NCI-H1930 (cell line): ENCODE measurements around the gene CLMN.

Experiments
- DNase-seq, 2 experiments: peaks; one replicate each; lab custom pipeline; 2025; lab: John Stamatoyannopoulos, UW

CLMN gene

GRCh38 chr14:95321693-95322455 lies 2.2 kb upstream of the CLMN start:
- no peak for DNase-seq

DNA sequence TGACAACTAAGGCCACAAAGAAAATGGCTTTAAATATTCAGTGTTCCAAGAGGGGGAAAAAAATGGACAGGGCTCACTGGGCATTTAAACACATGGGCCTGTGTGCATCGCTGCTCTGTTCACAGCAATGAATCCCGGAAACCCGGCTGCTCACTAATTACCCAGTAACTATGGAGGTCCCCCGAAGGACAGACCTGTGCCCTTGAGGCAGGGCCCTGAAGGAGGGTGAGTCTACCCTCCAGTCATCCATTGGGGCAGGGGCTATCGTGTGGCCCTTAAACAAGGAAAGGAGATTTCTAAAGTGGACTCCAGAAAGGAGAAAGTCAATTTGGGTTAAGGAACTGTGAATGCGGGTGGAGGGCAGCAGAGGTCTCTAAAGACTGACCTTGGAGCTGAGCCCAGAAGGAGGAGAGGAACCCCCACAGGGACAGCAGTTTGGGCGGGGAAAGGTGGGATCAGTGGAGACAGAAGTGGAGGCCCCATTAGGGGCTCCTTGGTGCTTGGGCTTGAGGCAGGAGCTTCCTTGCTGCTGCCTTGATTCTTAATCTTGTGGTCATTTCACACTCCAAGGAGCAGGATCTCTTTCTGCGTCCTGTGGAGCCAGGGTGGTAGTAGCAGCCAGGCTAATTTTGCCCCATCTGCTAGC lies 1.4 kb upstream of the CLMN start:
- DNase-seq, result no peak

- no peak for DNase-seq
Measured at GRCh38 chr14:95320078-95320895, 579 bp upstream of the CLMN start.

GRCh38 chr14:95318399-95319311 lies 1.1 kb downstream of the CLMN start:
- DNase-seq, result no peak

- no peak for DNase-seq
Measured at GRCh38 chr14:95317817-95318343, 1.8 kb downstream of the CLMN start.

DNA sequence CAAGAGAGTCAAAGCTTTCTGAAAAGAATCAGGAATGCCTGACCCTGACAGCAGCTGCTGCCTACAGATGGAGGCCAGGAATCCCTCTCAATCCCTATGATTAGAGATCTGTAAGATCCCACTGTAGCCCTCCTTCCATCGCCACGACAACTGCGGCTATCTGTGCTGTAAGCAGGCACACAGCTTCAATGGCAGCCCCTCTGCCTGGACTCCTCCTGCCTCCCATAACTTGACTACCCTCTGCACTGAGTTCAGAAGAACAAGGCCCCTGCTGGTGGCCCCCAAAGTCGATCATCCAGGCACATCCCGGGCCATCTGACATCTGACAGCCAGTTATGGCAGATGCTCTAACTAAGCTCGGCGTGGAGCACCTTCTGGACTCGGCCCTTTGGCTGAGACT lies 2.9 kb downstream of the CLMN start:
- DNase-seq, result no peak

- no peak for DNase-seq
Measured at GRCh38 chr14:95315579-95315978, 4.1 kb downstream of the CLMN start.

DNA sequence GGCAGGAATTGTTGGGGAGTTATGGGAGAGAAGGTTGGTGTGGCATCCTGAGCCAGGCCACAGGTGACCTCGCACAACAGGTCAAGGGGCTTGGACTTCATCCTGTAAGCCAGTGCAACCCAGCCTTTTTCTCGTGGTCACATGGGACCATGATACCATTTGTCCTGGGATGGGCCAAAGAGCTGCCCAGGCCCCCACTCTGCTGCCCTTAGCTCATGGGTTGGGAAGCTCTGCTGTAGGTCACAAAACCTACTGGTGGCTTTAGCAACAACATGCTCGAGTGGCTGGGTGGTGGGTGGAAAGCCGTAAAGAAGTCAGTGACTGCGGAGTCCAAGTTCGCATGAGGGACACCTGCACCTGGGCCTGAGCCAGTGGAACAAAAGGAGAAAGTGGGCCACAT lies 4.6 kb downstream of the CLMN start:
- no peak for DNase-seq

DNA sequence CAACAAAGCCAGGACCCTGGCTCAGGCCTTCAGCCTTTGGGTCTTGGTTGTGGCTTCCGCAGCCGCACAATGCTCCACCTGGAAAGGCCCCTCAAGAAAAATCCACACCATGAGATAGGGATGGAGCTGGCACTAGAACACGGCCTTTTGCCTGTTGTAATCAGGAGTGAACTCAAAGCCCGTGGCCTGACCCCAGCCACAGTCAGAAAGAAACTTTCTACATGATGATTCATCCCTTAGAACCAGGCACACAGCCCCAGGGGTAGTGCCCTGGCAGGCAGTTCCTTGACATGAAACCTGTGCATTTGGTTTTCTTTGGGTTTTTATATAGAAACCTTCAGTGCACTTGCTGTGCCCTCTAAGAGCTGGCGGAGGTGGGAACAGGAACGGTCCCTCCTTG lies 5.1 kb downstream of the CLMN start:
- no peak for DNase-seq

- no peak for DNase-seq
Measured at GRCh38 chr14:95313707-95314106, 6.0 kb downstream of the CLMN start.

DNA sequence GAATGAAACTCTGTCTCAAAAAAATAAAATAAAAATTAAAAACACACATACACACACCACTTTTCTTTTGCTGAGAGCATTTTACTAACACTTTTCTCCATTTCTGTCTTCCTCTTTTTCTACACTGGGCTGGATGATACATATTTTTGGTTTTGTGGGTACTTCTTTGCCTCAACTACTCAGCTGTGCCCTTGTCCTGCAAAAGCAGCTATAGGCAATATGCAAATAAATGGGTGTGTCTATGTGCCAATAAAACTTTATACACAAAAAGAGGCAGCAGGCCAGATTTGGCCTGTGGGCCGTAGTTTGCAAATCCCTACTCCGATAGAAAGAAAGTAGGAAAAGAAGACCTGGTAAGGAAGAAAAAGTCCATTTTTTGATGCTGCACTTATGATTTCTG lies 6.5 kb downstream of the CLMN start:
- DNase-seq, result no peak

DNA sequence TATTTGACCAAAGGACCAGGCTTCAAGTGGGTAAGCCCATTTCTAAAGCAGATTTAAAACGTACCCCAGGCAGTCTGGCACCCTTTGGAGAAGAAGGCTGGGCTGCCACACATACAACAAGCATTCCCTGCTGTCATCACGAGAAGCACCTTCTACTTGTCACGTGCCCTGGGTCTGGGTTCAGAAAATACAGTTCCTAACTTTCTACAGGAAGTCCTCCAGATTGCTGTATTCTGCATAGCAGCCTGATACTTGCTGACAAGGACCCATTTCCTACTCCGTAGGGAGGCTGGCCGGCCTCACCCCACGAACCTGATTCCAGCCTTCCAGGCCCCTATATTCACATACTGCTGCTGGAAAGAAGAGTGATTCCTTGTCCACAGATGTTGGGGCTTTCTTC lies 7.4 kb downstream of the CLMN start:
- no peak for DNase-seq

GRCh38 chr14:95311752-95312151 lies 8.0 kb downstream of the CLMN start:
- no peak for DNase-seq

GRCh38 chr14:95310635-95311380 lies 8.9 kb downstream of the CLMN start:
- DNase-seq, result no peak

- DNase-seq, result no peak
Measured at GRCh38 chr14:95309261-95310051, 10.3 kb downstream of the CLMN start.

GRCh38 chr14:95308073-95308472 lies 11.6 kb downstream of the CLMN start:
- no peak for DNase-seq

GRCh38 chr14:95307402-95308041 lies 12.2 kb downstream of the CLMN start:
- DNase-seq, result no peak

GRCh38 chr14:95305940-95306339 lies 13.8 kb downstream of the CLMN start:
- DNase-seq, result no peak

- no peak for DNase-seq
Measured at GRCh38 chr14:95305145-95305544, 14.6 kb downstream of the CLMN start.

DNA sequence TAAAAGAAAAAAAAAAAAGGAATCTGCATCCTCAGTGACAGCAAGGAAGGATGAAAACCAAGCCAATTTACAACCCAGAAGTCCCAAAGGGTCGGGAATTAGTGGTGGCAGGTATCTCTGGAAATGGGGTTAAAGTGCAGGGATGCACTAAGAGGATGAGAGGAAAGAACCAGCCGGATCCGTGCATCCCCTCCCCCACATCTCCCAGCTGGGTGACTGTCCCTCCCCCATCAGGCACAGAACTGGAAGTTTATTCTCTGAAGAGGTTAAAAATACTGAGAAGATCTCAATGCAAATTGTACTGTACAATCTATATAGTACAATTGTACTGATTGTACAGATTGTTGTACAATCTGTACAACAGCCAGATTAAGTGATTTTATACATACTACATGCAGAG lies 15.4 kb downstream of the CLMN start:
- DNase-seq, result no peak
